ENCODE measurements around the gene UTRN. TPM values are rescaled to one million over a fixed set of nuclear protein-coding genes. Genes with fewer than 3 reads are reported as not detected.

UTRN gene
- total RNA-seq, 1 experiment from 2014 or later, result 84.8 TPM

GRCh38 chr6:144277174-144277573 is 8.0 kb upstream of the UTRN start:
- Mint-ChIP-seq H3K9me3 (ENCODE audit: unreplicated experiment) (no peaks in the 10 kb centered on the region), H3K27ac (ENCODE audit: low read depth, unreplicated experiment) (no peak overlapping the region), H3K4me1 (ENCODE audit: insufficient read depth, unreplicated experiment) (peaks cover 12% of the 10 kb centered on the region), H3K36me3 (ENCODE audit: insufficient read depth, unreplicated experiment) (no peaks in the 10 kb centered on the region), H3K4me3 (ENCODE audit: unreplicated experiment) (no peak overlapping the region), H3K27me3 (ENCODE audit: insufficient read depth, unreplicated experiment) (no peaks in the 10 kb centered on the region)
- ChIA-PET CTCF (interaction anchor here (1.2 to 1.5 kb wide), 2 partner anchors 12 to 59 kb away, joined by 5 read pairs; no protein-coding TSS in a partner anchor), POLR2A (interaction anchor here (1.3 to 3.2 kb wide), 3 partner anchors 9 to 61 kb away, joined by 6 to 37 read pairs (median 7); no protein-coding TSS in a partner anchor)
- no peak for TF ChIP-seq CTCF (IDR thresholded peaks at IDR 0.05; ENCODE audit: unreplicated experiment)
- intact Hi-C loops (cut with micrococcal nuclease), result no loop called here
- no TSS peak for BruUV-seq (replicated peaks)
- DNase-seq (ENCODE audit: unreplicated experiment), result no peak

GRCh38 chr6:144277605-144278227 is 7.4 kb upstream of the UTRN start:
- peaks cover 12% of the 10 kb centered on the region for H3K4me1 Mint-ChIP-seq (ENCODE audit: insufficient read depth, unreplicated experiment)
- no peaks in the 10 kb centered on the region for H3K9me3 Mint-ChIP-seq (ENCODE audit: unreplicated experiment)
- no peak for TF ChIP-seq CTCF (IDR thresholded peaks at IDR 0.05; ENCODE audit: unreplicated experiment)
- no TSS peak for BruUV-seq (replicated peaks)
- H3K27me3 Mint-ChIP-seq (ENCODE audit: insufficient read depth, unreplicated experiment), result no peaks in the 10 kb centered on the region
- no peak overlapping the region for H3K27ac Mint-ChIP-seq (ENCODE audit: low read depth, unreplicated experiment)
- H3K4me3 Mint-ChIP-seq (ENCODE audit: unreplicated experiment), result no peak overlapping the region
- intact Hi-C loops (cut with micrococcal nuclease), result loop anchor here (1.0 kb wide), 1 partner anchor 11 kb away; no protein-coding TSS in a partner anchor
- H3K36me3 Mint-ChIP-seq (ENCODE audit: insufficient read depth, unreplicated experiment), result no peaks in the 10 kb centered on the region
- CTCF ChIA-PET, result interaction anchor here (1.2 to 1.5 kb wide), 2 partner anchors 13 to 60 kb away, joined by 5 read pairs; no protein-coding TSS in a partner anchor
- no peak for DNase-seq (ENCODE audit: unreplicated experiment)
- POLR2A ChIA-PET, result interaction anchor here (0.9 to 3.2 kb wide), 3 partner anchors 12 to 62 kb away, joined by 3 to 37 read pairs (median 7); no protein-coding TSS in a partner anchor

- peak; percentile 88 for DNase-seq (ENCODE audit: unreplicated experiment)
- Mint-ChIP-seq H3K9me3 (ENCODE audit: unreplicated experiment) (no peaks in the 10 kb centered on the region), H3K4me3 (ENCODE audit: unreplicated experiment) (no peak overlapping the region), H3K27ac (ENCODE audit: low read depth, unreplicated experiment) (peak overlapping the region; percentile 16), H3K27me3 (ENCODE audit: insufficient read depth, unreplicated experiment) (no peaks in the 10 kb centered on the region), H3K4me1 (ENCODE audit: insufficient read depth, unreplicated experiment) (peaks cover 12% of the 10 kb centered on the region), H3K36me3 (ENCODE audit: insufficient read depth, unreplicated experiment) (no peaks in the 10 kb centered on the region)
- POLR2A ChIA-PET, result interaction anchor here (0.6 to 3.2 kb wide), 6 partner anchors 8 to 1443 kb away, joined by 3 to 37 read pairs (median 7); no protein-coding TSS in a partner anchor
- TF ChIP-seq CTCF (IDR thresholded peaks at IDR 0.05; ENCODE audit: unreplicated experiment), result no peak
- intact Hi-C loops (cut with micrococcal nuclease), result loop anchor here (1.0 kb wide), 1 partner anchor 12 kb away; no protein-coding TSS in a partner anchor
- no TSS peak for BruUV-seq (replicated peaks)
- CTCF ChIA-PET, result interaction anchor here (0.8 to 1.4 kb wide), 2 partner anchors 12 to 68 kb away, joined by 3 to 4 read pairs; no protein-coding TSS in a partner anchor
Measured at GRCh38 chr6:144278659-144279314, 6.3 kb upstream of the UTRN start.

Measured in MCF 10A (cell line).